GM12872 (cell line): ENCODE data around the gene CDC42BPB.

Experiments
- TF ChIP-seq, protein P1 (sequence below): IDR thresholded peaks from 3 replicates; pipeline ENCODE4 v1.5.1; 2011; ENCODE audit warnings: low read depth, mild to moderate bottlenecking, low read length, moderate library complexity; ENCODE audit not compliant: insufficient read depth

Gene CDC42BPB

DNA sequence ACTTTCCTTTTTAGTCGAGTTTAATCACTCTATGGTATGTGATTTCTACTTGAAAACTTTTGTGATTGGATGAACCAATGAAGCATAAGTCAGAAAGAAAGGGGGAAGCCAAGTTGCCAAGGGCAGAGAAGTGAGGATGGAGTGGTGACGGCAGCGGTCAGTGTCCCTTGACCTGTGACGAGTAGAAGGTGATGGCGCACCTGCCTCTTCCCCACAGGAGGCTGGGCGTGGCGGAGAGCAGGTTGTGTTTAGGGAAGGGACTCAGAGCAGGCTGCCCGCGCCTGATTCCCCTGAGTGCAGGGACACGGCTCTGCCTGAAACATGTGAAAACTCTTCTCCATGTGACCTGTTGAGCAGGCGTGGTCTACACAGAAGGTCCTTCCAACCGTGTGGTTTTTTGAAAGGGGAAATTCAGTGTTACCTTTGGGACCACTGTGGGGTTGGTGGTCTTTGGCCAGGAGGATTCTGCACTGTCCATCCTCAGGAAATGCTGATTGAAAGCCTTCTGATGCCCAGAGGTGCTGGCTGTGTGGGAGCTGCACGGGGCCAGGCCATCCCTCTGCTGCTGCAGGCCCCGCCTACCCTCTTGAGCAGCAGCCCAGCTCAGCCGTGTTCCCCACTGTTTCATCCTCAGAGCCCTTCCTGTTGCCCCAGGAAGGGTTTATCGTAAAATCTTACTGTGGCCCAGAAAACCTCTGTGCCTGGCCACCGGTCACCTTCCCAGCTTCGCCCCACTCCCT, 158.4 kb downstream of the CDC42BPB start:
- TF ChIP-seq, protein P1, sequence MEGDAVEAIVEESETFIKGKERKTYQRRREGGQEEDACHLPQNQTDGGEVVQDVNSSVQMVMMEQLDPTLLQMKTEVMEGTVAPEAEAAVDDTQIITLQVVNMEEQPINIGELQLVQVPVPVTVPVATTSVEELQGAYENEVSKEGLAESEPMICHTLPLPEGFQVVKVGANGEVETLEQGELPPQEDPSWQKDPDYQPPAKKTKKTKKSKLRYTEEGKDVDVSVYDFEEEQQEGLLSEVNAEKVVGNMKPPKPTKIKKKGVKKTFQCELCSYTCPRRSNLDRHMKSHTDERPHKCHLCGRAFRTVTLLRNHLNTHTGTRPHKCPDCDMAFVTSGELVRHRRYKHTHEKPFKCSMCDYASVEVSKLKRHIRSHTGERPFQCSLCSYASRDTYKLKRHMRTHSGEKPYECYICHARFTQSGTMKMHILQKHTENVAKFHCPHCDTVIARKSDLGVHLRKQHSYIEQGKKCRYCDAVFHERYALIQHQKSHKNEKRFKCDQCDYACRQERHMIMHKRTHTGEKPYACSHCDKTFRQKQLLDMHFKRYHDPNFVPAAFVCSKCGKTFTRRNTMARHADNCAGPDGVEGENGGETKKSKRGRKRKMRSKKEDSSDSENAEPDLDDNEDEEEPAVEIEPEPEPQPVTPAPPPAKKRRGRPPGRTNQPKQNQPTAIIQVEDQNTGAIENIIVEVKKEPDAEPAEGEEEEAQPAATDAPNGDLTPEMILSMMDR, result no peak

DNA sequence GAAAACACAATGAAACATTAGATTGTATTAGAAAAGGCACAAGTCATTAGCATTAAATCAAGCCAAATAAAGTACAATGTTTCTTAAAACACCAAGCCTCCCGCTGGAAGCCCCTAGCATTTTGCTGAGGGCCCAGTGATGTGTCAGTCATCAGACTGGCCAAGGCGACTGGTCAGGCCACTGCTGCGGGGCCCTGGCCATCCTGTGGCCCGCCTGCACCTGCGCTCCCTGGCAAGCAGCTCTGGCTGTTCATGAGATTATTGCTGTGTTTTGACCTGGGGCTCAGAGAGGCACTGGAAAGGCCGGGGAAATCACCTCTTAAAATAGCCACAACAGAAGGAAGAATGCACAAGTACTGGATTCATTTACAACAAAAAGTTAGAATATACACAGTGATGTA, 159.1 kb downstream of the CDC42BPB start:
- TF ChIP-seq, protein P1, result no peak

DNA sequence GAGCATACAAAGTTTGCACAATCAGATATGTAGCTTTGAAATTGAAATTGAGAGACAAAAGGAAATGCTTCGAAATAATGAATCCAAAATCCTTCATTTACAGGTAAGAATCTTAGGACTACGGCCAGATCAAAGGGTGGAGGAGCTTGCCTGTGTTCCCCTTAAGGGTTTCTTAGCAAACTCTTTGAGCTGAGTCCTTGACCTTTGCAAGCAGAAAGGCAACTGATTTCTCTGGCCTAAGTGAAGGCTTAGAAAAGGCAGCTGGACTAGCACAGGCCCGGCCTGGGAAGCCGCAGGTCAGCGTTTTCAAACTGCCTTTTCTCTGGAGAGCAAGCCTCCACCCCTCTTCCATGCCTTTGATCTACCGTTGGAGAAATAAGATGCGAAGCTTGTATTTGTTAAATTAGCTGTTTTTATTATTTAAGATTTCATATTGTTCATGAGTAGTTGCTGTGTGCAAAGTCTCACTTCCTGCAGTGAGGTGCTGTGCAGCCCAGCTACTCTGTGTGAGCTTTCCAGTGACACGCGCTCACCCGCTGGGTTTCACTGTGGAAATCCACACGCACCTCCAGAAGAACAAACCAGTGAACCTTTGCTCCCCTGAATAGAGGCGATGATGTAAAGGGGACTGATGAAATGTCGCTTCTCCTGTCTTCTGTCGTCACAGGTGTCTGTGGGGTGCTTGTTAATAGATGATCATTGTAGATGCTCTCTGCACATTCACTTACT, 159.9 kb downstream of the CDC42BPB start:
- TF ChIP-seq, protein P1, result no peak

DNA sequence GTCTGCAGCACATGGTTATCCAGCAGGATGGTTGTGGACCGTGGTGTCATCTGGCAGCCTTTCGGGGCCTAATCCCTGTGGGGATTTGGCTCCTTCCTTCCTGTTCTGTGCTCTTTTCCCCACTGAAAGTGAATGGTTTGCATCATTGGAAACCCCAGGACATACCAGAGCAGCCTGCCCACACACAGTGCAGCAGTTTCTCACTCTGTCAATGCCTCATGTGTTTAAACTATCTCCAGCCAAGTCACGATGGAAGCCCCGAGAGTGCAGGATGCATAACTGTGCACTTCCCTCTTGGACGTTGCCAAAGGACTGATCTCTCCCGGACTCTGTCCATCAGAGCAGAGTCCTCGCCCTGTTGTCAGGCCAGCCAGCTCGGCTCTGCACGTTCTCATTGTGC, 163.9 kb downstream of the CDC42BPB start:
- TF ChIP-seq, protein P1, result no peak

DNA sequence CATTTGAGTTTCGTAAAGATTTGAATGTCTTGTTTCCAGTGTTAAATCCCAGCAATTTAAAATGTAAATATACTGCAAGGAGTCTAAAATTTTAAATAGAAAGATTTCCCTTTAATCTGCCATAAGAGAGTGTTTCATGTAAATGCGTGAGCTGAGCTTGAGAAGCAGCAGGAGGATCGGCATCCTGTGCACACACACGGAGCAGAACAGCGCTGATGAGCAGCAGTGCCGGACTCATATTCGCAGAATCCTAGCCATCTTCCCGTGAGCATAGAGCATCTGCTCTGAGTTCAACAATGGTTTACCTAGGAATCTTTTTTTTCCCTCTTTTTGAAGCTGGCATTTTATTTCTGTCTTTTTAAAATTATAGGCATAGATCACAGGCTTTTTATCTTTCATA, 164.7 kb downstream of the CDC42BPB start:
- TF ChIP-seq, protein P1, result no peak

DNA sequence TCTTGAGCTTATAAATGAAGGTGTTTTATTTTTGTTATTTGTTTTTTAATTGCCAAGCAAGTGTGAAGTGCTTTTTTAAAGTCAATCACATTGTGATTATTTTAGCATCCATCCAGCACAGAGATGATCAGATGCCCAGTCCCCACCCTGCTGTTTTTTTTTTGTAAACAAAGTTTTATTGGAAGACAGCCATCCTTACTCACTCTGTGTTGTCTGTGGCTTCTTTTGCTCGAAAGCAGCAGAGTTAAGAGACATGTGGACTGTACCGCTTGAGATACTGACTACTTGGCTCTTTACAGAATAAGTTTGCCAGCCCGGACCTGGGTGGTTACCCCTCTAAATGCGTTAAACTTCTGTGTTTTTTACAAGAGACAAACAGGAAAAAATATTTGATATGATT, 165.8 kb downstream of the CDC42BPB start:
- TF ChIP-seq, protein P1, result no peak

DNA sequence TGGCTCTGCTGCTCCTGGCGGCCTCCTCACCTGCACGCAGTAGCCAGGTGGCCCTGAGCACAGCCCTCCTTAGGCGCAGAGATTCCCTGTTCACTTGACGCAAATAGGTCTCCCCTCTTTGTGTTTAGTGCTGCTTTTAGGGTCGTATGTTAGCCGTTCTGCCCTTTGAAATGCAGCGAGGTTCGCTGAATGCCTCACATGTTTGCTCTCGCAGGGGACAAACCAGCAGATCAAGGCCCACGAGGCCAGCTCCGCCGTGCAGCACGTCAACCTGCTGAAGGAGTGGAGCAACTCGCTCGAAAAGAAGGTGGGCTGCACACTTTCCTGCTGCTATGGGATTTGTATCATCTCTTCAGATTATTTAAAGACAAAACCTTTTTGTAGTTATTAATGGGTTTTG, 166.2 kb downstream of the CDC42BPB start:
- TF ChIP-seq, protein P1, result no peak
